Transverse colon (tissue), 3 donors: ENCODE measurements around the gene DGKE.

Experiments used
- CTCF ChIP-seq, 5 experiments: fragments of 200-600 bp in 3 of 5; fragments of 450-650 bp in 2 of 5; sonication (generic) in 3 of 5; IDR thresholded peaks; 1 replicate in 2 of 5; 2 replicates in 3 of 5; pipeline ENCODE4 v1.5.1; 2016 to 2017; ENCODE audit warnings: antibody characterized with exemption in 5 of 5, inconsistent platforms in 3 of 5, mild to moderate bottlenecking in 2 of 5, moderate library complexity in 1 of 5
- EP300 ChIP-seq: sonication (generic); formaldehyde crosslinking; IDR thresholded peaks from one replicate; pipeline ENCODE4 v1.6.1; 2017; ENCODE audit warnings: antibody characterized with exemption, low read depth

- no peak for TF ChIP-seq CTCF (IDR thresholded peaks at IDR 0.05)
- TF ChIP-seq EP300, result no peak
Measured at GRCh38 chr17:56798916-56799315, 35.0 kb upstream of the DGKE start.
